Measurements from ENCODE around the gene SYT7. TPM values are rescaled to one million over a fixed set of nuclear protein-coding genes. Genes with fewer than 3 reads are reported as not detected.

SYT7 gene
- polyA plus RNA-seq, 5 donors: 6.2 to 7.4 (median 6.7) TPM

- DNase-seq: no peak
Measured at GRCh38 chr11:61585115-61585514, 4.2 kb upstream of the SYT7 start.

DNA sequence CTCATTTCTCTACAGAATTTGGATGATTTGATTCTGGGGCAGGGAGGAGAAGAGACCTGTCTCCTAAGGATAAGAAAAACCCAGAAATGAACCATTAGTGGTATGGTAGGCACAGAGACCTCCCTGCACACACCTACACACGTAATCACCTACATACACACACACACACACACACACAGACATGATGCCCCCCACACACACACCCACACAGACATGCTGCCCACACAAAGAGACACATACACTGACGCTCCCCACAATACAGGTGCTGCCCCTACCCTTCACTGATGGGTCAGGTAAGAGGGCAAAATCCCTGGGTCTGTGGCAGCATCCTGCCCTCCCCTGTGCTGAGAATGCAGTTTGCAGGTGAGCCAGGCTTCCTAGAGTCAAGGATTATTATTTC, 1.1 kb upstream of the SYT7 start:
- DNase-seq: no peak

DNA sequence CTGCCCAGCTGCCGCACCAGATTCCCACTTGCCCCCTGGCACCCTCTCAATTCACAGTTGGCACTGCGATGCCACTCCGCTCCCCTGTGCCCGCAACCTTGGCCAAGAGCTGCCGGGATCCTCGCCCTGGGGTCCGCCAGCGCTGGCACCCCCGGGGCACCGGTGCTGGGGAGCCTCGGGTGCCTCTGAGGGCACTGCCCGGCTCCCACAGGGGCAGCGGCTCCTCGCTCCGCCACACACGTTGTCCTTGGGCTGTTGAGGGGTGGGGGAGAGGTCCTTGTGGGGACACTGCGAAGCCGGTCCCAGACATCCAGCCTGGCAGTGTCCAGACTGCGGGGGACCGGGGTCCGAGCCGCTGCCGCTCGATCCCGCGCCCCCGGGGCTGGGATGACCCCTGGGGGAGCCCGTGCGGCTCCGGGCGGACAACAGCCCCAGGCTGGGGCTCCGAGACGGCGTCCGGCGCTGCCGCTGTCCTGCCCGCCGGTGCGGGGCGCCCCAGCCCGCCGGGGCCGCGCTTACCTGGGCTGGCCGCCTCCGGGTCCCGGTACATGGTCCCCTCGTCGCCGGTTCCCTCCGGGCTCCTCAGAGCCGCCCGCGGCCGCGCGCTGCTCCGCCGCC, 496 bp downstream of the SYT7 start:
- DNase-seq: no peak

DNA sequence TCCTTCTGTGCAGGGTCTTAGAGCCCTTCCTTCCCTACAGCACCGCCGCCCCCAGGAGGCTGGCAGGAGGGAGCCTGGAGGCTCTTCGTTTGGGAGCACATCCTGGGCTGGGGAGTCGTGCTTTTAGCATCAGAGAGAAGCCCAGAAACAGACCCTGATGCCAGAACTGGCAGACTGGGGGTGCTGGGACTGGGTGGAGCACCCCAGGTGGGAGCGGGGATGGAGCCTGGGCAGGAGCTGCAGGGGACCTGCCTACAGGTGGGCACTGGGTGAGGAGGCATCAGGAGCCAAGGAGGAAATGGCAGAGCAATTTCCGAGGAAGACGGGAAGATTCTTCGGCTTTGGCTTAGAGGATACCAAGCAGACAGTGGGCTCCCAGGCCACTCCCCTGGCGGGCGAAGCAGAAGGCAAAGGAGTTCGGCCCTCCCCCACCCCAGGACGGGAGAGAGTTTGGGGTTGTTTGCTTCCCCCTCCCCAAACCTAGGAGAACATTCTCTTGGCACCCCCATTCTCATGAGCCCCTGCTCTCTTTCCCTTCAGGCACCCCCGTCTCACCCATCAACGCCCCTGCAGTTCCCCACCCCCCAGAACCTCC, 1.1 kb downstream of the SYT7 start:
- no peak for DNase-seq

DNA sequence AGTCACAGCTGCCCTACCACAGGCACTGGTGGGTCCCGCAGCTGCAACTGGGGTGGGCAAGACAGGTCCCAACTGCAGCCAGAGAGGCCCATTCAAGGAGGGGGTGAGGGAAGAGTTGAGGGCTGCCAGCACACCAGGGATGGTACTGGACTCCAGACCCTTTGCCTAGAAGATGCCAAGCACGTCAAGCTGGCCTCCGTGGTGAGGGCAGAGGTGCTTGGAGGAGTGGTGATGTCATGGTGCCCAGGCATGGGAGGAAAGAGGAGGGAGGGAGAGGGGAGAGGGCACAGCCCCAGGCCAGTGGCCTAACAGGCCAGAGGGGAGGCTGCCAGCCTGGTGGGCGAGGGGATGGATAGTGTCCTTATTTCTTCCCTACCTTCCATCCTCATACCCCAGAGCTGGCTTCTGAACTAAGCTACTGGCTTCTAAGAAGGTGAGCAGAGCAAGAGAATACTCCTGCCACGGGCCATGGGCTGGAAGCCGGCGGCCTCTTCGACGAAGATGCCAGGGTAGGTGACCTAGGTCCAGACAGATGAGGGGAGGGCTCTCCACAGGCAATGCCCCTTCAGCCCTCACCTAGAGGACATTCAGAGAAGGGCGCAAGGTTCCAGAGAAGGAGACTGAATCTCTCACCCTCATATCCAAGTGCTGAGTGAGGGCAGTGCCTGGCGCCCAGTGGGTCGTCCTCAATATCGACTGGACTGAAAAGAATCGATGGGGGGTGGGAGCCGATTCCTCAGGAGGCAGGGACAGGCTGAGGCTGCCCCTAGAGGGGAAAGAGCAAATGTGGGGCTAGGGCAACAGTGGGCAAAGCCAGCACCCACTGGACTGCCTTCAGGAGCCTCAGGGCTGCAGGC, 1.8 kb downstream of the SYT7 start:
- DNase-seq: no peak

DNA sequence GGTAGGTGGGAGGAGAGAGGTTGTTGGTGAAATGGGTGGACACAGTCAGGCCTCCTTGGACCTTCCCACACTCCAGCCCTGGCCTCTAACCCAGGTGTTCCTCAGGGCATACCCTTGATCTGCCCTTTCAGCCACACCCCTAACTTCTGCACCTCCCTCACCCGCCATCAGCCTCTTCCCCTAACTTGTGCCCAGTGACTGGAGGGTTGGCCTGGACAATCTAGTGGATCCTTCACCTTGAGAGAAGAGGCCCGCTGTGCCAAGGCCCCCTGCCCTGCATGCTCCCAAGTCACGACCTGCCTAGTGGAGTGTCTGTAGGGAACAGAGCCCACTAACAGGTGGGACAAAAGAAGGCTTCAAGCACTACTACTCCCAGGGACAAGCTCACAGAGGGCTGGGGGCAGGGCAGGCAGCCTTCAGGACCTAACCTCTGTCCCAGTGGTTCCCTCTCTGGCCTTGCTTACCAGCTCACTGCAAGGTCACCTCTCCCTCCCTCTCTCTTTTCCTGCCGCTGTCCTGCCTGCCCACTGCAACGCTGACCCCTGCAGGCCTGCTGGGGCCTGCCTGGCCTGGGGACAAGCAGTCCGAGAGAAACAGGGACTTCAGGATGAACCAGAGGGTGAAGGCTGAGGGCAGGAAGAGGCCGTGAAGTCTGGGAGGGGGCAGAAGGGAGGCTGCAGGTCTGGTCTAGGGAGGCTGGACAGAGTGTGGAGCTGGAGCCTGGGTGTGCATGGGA, 3.3 kb downstream of the SYT7 start:
- DNase-seq: no peak

DNA sequence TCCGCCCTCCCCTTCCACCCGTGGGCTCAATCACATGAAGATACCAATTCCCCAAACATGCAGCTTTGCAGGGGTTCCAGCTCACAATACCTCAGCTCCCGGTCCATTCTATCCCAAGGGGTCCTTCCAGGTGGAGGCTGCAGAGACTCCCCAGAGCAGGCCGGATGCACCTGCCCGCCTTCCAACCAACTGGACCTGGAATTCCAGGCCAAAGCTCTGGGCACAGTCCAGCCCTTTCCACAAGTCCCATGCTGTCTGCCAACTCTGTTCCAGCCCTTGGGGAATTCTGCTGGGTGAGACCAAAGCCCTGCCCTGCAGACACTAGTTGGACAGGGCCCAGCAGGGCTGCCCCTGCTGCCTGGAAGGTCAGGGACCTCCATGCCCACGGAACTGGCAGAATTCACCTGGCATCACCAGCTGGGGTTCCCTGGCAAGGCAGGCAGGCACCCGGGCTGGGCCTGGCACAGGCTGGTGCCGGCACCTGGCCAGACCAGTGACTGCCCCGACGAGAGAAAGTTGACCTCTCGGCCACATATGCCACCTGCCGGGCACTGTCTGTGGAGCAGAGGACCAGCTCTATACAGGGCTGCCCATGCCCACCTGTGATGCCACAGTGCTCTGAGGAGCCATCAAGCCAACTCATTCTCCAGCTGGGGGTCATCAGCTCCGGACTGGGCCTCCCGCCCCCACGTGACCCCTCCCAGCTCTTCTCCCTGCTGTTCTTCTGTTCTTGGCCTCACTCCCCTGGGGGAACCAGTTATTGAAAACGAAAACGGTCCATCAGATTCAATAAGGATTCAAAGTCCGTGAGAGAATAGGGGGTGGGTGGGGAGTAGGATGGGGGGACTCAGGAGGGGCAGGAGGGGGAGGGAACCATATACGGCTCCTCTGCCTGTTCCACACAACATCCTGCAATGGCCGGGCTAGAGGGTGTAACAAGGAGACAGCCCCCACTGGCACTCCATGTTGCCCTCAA, 4.7 kb downstream of the SYT7 start:
- no peak for DNase-seq

GRCh38 chr11:61574611-61575010, 6.3 kb downstream of the SYT7 start:
- no peak for DNase-seq

DNA sequence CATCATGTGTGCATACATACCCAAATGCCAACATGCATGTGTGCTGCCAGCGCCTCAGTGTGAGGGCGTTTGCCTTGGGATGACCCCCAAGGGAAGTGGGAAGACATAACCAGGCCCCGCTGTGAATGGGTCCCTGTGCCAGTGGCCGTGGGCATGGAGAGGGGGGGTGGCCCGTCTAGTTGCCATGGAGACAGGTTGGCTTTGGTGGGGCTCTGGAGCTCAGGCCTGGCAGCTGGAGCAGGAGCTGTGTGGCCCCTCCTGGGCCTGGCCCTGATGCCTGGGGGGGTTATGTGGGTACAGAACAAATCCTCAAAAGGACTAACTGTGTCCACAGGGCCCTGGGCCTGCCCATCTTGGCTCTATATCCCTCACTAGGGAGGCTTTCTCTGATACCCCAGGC, 8.0 kb downstream of the SYT7 start:
- no peak for DNase-seq

DNA sequence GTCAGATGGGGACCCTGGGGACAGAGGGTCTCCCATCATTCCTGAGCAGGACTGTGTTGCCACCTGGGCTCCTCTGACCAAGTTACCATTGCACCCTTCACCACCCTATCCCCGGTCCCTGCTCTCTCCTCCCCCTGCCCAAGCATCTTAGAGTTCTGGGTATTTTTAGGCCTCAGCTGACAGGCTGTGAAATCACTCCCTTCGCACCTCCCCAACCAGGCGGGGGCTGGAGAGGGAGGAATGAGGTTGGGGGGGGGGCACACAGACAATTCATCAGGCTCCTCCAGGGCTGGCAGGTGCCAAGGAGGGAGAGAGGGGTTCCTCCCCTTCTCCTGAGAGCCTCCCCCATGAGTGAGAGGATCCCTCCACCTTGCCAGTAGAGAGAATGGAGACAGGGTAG, 9.0 kb downstream of the SYT7 start:
- no peak for DNase-seq

- no peak for DNase-seq
Measured at GRCh38 chr11:61571337-61571736, 9.5 kb downstream of the SYT7 start.

- DNase-seq: no peak
Measured at GRCh38 chr11:61569701-61570100, 11.2 kb downstream of the SYT7 start.

DNA sequence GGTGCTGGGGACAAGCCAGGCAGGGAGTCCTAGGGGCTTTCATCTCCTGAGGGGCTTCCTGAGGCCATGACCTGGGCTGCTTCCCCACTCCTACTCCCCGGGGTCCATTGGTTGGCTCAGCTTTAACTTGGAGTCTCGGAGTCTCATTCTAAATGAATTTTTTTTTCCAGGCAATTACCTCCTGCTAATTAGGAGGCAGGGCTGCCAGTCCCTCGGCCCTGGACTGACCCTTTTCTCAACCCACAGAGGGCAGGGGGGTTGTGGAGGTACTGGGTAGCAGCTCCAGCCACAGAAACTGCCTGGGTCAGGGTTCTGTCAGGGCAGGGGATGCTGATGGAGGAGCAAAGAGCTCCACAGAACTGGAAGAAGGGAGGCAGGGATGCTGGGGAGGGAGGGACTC, 11.9 kb downstream of the SYT7 start:
- DNase-seq: no peak

DNA sequence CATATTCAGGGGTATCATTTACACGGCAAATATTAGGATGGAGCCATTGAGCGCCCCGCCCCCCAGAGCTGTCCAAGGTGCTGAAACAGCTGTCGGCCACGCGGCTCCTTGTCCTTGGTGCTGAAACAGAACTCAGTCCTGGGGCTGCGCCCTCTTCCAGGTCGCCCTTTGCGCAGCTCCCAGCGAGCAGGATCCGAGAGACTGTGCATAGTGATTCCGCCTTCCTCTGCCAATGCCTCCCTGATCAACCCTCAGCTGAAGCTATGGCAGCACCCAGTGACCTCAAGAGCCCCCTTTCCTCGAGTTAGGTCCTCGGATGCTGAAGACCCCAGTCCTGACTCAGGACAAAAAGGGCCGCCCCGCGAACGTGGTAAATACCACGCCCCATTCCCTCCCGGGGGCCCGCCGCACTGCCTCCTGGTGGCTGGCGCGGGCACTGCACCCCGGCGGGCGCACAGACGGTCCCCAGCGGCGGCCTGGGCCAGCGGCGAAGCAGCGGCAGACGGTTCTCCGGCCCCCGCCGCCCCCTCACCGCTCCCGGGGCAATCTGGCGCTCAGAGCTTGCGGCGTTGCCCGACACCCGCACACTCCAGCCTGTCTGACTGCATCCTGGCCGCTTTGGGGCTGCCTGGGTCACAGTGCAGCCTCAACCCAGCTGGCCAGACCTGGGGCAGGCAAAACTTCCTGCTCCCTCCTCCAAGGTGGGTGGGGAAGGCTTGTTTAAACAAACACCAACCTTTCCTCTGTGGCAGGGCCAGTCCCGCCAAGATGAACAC, 13.4 kb downstream of the SYT7 start:
- peak; percentile 75 to 83 for DNase-seq

GRCh38 chr11:61564936-61565696, 15.8 kb downstream of the SYT7 start:
- DNase-seq: no peak

GRCh38 chr11:61560751-61561150, 20.1 kb downstream of the SYT7 start:
- DNase-seq: no peak

DNA sequence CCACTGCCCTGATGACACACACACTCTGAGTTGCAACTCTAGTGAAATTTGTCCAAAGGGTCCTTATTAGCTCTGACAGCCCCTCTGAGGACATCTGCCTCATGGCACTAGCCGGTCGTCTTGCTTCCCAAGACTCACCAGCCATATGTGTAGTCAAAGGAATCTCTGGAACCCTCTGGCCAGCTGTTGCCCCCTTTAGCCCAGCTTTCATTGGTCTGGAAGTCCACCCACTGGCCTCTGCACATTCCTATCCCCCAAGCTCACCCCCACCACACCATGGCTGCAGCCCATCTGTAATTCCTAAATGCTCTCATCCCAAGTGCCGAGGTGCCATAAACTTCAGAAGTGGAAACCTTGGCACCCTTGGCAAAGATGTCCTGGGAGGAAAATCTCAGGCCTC, 24.3 kb downstream of the SYT7 start:
- DNase-seq: no peak

DNA sequence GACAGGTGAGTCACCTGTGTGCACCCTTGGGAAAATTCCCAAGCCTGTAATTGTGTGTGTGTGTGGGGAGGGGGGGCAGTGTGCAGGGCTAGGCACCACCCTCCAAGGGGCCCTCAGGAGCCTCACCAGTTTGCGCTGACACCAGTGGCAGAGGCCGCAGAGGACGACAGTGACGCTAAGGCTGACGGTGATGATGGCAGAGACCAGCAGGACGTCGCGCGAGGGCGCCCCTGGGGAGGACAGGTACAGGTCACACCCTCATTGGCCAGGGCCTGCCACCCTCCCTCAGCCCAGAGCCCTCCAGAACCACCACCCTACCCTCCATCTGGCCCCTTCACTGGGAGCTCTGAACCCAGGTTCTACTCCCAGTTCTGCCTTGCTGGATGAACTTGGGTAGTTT, 24.9 kb downstream of the SYT7 start:
- no peak for DNase-seq

Measured in right lung (tissue), 5 donors.